K562 (cell line): Measurements from ENCODE around the gene PJA1.

Experiments
- BACH1 ChIP-seq: fragments of 200-800 bp; sonication (Bioruptor generic); IDR thresholded peaks from 2 replicates; pipeline ENCODE4 v1.6.1; 2016; ENCODE audit warnings: missing genetic modification characterization, missing compliant biosample characterization
- CREM ChIP-seq: IDR thresholded peaks from 2 replicates; pipeline ENCODE4 v1.6.1; 2014; ENCODE audit warnings: antibody characterized with exemption, low read depth
- RAD51 ChIP-seq: fragments of 450-650 bp; IDR thresholded peaks from 2 replicates; pipeline ENCODE4 v1.7.1; 2016; ENCODE audit warnings: low read depth, mild to moderate bottlenecking, borderline replicate concordance
- TARDBP ChIP-seq: fragments of 450-650 bp; IDR thresholded peaks from 2 replicates; pipeline ENCODE4 v1.6.1; 2016
- TF ChIP-seq, protein P1 (sequence below), 2 experiments: fragments of 450-650 bp; formaldehyde crosslinking in 1 of 2; IDR thresholded peaks; 2 replicates each; pipeline versions ENCODE4 v1.4.0 to v1.6.1; 2014 to 2020; ENCODE audit warnings: mild to moderate bottlenecking in 2 of 2, borderline replicate concordance in 1 of 2, low read depth in 1 of 2
- TF ChIP-seq, protein P2 (sequence below), 3 experiments: IDR thresholded peaks in 2 of 3; conservative IDR thresholded peaks in 1 of 3; 2 replicates each; pipeline ENCODE4 v1.5.1; 2011 to 2012; ENCODE audit warnings: low read length in 3 of 3, mild to moderate bottlenecking in 3 of 3, control low read depth in 2 of 3, improper control_type of control experiment in 1 of 3, inconsistent platforms in 1 of 3, low read depth in 1 of 3, mixed read lengths in 1 of 3, moderate library complexity in 1 of 3; ENCODE audit not compliant: insufficient read depth in 2 of 3

DNA sequence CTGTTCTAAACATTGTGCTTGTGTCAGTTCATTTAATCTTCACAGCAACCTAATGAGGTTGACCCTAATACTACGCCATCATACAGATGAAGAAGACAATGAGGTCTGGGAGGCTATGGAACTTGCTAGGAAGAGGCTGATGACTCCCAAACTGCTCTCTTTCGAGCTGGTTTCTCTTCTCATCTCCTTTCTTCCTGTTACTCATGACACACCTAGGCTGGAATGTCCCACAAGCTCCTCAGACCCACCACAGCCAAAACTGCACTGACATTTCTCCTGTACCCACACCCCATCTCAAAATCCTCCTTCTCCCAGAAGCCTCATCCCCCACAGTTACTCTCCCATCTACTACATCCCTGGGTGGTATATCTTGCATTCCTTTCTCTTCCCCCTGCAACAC is 27.4 kb upstream of the PJA1 start:
- TF ChIP-seq CREM = no peak
- TF ChIP-seq TARDBP = no peak
- TF ChIP-seq, protein P1, sequence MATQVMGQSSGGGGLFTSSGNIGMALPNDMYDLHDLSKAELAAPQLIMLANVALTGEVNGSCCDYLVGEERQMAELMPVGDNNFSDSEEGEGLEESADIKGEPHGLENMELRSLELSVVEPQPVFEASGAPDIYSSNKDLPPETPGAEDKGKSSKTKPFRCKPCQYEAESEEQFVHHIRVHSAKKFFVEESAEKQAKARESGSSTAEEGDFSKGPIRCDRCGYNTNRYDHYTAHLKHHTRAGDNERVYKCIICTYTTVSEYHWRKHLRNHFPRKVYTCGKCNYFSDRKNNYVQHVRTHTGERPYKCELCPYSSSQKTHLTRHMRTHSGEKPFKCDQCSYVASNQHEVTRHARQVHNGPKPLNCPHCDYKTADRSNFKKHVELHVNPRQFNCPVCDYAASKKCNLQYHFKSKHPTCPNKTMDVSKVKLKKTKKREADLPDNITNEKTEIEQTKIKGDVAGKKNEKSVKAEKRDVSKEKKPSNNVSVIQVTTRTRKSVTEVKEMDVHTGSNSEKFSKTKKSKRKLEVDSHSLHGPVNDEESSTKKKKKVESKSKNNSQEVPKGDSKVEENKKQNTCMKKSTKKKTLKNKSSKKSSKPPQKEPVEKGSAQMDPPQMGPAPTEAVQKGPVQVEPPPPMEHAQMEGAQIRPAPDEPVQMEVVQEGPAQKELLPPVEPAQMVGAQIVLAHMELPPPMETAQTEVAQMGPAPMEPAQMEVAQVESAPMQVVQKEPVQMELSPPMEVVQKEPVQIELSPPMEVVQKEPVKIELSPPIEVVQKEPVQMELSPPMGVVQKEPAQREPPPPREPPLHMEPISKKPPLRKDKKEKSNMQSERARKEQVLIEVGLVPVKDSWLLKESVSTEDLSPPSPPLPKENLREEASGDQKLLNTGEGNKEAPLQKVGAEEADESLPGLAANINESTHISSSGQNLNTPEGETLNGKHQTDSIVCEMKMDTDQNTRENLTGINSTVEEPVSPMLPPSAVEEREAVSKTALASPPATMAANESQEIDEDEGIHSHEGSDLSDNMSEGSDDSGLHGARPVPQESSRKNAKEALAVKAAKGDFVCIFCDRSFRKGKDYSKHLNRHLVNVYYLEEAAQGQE (IDR thresholded peaks at IDR 0.05; ENCODE audit: borderline replicate concordance) = no peak
- TF ChIP-seq, protein P1 (CRISPR knock-in tag; IDR thresholded peaks at IDR 0.05; ENCODE audit: low read depth) = no peak
- no peak for TF ChIP-seq BACH1
- TF ChIP-seq RAD51 = no peak
- TF ChIP-seq, protein P2, sequence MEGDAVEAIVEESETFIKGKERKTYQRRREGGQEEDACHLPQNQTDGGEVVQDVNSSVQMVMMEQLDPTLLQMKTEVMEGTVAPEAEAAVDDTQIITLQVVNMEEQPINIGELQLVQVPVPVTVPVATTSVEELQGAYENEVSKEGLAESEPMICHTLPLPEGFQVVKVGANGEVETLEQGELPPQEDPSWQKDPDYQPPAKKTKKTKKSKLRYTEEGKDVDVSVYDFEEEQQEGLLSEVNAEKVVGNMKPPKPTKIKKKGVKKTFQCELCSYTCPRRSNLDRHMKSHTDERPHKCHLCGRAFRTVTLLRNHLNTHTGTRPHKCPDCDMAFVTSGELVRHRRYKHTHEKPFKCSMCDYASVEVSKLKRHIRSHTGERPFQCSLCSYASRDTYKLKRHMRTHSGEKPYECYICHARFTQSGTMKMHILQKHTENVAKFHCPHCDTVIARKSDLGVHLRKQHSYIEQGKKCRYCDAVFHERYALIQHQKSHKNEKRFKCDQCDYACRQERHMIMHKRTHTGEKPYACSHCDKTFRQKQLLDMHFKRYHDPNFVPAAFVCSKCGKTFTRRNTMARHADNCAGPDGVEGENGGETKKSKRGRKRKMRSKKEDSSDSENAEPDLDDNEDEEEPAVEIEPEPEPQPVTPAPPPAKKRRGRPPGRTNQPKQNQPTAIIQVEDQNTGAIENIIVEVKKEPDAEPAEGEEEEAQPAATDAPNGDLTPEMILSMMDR (IDR thresholded peaks at IDR 0.05 in 2 of 3, conservative IDR thresholded peaks at IDR 0.05 in 1 of 3; ENCODE audit: insufficient read depth in 2 of 3, low read depth in 1 of 3, low read length in 3 of 3) = no peak
